HG03565 (cell line): ENCODE data around the gene RPRD1A.
"Not testable (repeated sequence)": the region's sequence is repeated elsewhere in the genome, so short reads cannot be mapped to it uniquely, and the experiment has no call there.

ENCODE experiments used
- ATAC-seq: cut with Tn5 transposase; IDR thresholded peaks from one replicate; pipeline ENCODE4 v1.9.1; 2021; ENCODE audit warnings: mild to moderate bottlenecking, moderate library complexity; ENCODE audit not compliant: unreplicated experiment

RPRD1A gene, protein sequence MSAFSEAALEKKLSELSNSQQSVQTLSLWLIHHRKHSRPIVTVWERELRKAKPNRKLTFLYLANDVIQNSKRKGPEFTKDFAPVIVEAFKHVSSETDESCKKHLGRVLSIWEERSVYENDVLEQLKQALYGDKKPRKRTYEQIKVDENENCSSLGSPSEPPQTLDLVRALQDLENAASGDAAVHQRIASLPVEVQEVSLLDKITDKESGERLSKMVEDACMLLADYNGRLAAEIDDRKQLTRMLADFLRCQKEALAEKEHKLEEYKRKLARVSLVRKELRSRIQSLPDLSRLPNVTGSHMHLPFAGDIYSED

DNA sequence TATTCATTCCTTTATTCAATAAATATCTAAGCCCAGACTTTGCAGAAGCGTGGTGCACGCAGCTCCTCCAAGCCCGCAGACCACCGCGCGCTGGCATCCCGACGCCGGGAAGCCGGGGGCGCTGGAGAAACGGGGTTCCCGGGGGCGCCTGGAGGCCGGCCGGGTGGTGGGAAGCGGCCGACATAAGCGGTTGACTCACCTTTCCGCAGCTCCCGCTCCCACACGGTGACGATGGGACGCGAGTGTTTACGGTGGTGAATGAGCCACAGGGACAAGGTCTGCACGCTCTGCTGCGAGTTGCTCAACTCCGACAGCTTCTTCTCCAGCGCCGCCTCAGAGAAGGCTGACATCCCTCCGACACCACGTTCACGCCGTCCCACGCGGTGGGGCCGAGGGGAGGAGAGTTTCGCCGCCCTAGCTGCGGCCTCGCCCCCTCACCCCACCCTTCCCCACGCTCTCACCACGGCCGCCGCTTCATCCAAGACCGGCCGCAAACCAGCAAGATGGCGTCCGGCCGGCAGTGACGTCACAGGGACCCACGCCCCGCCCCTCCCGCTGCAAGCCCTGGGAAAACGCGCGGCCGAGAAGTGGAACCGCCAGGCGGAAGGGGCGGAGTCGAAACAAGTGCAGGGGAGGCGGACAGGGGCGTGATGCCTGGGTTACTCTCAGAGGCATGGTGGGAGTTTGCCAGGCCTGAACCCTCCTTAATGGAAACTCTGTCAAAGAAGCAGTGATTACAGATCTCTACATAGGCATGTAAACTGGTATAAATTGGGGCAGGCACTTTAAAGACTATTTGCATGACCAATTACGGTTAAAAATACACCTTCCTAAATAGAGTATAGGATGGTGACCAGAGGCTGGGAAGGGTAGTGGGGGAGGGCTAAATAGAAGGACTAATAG lies at the start of gene RPRD1A:
Gene RPRD1A (minus strand): TSS at position 505 of the 903 bp plus-strand sequence. CDS start 155 bp downstream, at position 350.
- peak; percentile 77 for ATAC-seq

DNA sequence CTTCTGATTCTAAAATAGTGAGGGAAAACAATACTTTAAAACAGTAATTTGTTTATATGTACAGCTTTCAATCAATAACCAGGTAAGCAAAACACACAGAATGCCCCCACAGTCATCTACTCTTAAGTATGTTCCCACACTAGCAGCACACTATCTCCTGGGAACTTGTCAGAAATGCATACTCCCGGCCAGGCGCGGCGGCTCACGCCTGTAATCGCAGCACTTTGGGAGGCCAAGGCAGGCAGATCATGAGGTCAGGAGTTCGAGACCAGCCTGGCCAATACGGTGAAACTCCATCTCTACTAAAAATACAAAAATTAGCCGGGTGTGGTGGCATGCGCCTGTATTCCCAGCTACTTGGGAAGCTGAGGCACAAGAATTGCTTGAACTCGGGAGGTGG lies 49.4 kb upstream of the RPRD1A start:
- ATAC-seq, result not testable (repeated sequence)

DNA sequence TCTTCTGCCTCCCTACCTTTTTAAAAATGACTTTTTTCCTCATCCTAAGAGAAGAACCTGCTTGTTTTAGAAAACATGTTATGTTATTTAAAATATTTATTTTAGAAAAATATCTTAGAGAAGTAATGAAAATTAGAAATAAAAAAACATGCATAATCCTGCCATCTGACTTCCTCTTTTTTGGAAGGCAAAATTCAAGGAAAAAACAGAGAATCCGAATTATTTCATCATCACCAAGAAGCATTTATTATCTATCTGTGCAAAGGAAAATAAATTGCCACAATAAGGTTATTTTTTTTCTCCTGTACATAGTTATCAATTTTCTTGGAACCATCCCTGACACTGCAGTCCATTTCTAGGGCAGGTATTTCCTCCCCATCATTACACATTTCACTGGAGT lies 47.4 kb upstream of the RPRD1A start:
- no peak for ATAC-seq

DNA sequence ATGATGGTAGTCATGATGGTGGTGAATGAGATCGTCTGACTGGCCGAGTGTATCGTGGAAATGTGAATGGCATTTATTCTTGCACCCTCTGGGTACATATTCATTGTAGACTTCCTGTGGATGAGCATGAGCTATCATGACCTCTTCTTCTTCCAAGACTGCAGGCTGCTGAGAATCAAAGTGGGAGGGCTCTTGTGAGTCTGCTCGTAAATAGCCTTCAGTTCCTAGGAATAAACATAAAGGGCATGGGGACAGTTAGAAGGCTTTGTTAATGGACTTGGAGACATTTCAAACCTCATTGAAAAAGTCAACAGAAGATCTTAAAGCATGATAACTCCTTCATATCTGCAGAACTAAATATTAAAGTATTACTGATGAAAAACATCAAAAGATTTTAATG lies 46.9 kb upstream of the RPRD1A start:
- ATAC-seq, result no peak

DNA sequence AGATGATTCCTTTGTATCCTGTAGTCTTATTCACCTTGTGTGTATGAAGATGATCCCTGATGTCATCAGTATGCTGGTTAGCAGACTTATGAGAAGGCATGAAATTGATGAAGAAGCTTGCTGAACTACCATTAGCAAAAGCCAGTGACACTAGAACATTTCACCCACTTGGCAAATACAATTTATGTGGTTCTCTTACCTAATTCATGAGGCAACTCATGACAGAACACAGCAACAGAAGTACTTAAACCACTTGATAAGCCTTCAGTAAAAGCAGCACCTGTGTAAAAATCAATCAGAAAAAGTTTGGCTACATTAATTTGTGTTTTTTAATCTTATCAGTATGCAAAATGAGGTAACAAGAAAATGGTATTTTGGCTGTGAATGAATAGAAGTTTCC lies 44.9 kb upstream of the RPRD1A start:
- ATAC-seq, result no peak

DNA sequence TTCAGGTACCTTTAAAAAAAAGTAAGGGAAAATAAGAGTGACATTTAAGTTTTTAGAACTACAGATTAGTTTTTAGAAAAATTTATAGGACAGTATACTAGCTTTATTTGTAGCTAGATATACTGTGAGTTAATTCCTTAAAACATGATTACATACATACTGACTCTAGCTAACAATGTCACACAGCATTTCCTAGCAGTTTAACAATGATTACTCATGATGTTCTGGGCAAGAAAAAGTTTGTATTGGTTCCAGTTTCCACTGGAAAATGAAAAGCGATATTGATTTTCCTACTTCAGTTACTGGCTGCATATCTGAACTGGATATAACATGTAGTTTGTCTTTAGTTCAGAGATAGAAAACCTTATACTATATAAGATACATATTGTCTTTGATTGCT lies 42.4 kb upstream of the RPRD1A start:
- ATAC-seq, result no peak

DNA sequence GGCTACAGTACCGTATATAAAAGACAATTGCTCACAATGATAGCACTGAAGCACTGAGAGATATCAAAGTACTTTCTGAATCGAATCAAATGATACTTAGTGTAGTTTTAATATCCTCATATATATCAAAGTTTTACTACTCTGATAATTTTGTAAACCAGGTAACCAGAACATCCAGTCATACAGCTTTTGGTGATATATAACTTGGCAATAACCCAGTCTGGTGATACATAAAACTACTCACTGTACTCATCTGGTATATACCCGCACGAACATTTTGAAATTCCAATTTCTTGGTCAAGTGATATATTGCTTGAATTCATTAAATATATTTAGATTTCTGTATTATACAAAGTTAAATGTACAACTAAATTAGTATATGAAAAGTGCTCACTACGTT lies 41.2 kb upstream of the RPRD1A start:
- no peak for ATAC-seq

DNA sequence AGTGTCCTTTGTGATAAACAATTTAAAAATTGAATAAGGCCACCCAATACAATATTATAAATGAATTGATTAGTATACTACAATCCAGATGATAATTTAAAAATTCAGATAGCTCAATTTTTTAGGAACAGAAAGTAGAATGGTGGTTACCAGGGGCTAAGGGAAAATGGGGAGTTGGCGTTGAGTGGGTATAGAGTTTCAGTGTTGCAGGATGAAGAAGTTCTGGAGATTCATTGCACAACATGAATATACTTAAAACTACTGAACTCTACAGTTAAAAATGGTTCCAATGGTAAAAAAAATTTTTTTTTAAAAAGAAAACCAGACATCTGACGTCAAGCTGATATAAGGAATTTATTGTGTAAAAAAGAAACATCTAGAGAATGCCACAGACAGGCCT lies 40.8 kb upstream of the RPRD1A start:
- ATAC-seq, result no peak

DNA sequence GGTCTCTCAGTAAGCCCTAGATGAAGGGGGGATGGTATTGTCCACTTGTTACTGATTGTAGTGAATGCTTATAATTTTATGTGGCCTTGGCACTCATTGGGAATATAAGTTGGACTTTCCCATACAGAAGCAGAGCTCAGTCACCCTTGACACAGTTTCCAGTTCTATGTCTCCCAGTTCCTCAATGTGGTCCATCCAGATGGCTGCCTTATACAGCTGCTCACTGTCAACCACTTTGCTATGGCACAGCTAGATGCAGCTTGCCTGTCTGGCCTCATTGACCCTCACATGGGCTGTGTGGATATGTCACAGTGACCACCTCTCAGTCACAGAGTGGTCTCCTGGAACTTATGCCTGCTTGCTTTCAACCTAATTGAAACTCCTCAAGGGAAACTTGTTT lies 40.1 kb upstream of the RPRD1A start:
- no peak for ATAC-seq

DNA sequence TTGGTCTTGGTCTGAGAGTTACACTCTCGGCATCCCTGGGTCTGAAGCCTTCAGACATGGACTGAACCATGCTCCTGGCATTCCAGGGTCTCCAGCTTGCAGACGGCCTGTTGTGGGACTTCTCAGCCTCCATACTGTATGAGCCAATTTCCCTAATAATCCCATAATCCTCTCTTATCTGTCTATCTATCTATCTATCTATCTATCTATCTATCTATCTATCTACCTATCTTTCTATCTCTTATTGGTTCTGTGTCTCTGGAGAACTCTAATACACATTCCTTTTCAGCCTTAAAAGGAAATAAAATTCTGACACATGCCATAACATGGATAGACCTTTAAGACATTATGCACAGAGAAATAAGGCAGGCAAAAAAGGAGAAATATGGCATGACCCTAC lies 37.4 kb upstream of the RPRD1A start:
- no peak for ATAC-seq

DNA sequence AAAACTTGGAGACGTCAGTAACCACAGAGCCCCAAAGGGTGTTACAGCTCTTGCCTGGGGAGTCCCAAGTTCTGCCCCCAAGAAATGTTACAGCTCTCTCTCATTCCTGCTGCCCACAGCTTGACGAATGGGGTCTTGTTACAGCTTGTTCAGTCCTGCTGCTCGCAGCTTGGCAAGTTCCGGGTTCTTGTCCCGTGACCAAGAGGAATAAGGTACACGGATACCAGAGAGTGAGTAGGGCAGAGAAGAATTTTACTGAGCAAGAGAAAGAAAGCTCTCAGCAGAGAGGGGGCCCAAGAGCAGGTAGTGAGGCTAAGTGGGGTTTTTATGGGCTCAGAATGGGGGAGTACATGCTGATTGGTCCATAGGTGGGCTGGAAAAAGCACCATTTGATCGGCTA lies 34.6 kb upstream of the RPRD1A start:
- no peak for ATAC-seq

DNA sequence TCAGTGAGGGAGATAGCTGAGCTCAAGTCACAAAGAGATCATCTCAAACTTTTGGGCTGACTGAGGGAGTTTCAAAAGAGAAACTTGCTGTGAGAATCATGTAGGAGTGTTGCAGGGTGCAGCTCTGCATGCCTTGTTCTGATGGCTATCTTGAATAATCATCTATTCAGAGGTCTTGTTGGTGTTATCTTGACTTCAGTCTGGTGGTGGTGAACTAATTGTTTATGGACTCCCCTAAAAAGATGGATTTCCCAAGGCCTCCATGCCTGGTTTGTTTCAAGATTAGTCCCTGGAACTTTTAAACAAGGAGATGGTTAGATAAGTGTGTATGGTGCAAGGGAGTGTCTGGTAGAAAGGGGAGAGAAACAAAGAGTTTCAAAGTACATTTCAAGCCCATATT lies 32.0 kb upstream of the RPRD1A start:
- ATAC-seq, result no peak

DNA sequence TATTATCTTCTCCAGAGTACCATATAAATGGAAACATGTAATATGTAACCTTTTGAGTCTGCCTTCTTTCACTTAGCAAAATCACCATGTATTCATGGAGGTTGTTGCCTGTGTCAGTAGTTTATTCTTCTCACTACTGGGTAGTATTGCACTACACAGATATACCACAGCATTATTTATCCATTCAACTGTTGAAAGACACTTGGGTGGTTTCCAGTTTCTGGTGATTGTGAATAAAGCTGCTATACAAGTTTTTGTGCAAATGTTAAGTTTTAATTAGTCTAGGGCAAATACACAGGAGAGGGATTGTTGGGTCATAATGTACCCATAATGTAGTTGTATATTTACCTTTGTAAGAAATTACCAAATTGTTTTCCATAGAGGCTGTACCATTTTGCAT lies 29.6 kb upstream of the RPRD1A start:
- no peak for ATAC-seq

DNA sequence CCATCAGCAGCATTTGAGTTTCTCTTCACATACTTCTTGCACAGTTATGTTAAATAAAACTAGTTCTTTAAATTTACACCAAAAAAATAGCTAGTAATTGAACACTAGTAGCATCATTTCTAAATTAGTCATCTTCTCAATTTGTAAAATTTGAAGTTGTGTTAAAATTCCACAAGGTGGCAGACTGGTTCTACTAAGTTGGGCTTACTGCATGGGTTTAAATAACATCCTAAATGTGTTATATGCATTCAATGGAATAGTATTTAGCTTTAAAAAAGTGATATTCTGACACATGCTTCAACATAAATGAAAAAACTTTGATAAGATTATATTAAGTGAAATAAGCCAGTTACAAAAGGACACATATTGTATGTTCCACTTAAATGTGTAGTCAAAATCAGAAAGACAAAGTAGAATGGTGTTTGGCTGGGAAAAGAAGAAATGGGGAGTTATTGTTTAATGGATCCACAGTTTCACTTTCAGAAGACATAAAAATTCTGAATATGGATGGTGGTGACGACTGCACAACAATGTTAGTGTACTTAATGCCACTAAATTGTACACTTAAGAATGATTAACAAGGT lies 28.7 kb upstream of the RPRD1A start:
- ATAC-seq, result no peak

DNA sequence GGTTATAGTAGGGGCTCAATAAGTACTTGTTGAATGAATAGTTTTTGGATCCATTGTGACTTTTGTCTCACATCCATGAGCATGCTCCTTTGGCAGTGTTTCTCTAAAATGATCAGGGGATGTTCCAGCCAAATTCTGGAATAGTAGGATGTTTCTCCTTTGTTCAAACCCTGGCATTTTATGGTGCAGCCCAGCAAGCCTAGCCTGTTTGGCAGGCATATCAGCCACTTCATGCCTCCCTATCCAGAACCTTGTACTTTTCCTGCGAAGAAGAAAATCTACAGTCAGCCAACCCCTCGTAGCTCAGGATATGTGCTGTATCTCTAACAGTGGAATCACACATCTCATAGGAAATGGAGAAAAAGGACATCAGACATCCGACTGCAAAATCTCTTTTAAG lies 27.1 kb upstream of the RPRD1A start:
- ATAC-seq, result no peak

DNA sequence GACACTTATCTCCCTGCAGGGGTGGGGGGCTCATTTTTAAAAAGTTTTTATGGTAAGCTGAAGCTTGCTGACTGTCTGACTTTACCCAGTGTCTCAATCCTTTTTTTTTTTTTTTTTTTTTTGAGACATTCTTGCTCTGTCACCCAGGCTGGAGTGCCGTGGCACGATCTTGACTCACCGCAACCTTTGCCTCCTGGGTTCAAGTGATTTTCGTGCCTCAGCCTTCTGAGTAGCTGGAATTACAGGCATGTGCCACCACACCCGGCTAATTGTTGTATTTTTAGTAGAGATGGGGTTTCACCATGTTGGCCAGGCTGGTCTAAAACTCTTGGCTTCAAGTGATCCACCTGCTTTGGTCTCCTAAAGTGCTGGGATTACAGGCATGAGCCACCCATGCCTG lies 24.8 kb upstream of the RPRD1A start:
- not testable (repeated sequence) for ATAC-seq

DNA sequence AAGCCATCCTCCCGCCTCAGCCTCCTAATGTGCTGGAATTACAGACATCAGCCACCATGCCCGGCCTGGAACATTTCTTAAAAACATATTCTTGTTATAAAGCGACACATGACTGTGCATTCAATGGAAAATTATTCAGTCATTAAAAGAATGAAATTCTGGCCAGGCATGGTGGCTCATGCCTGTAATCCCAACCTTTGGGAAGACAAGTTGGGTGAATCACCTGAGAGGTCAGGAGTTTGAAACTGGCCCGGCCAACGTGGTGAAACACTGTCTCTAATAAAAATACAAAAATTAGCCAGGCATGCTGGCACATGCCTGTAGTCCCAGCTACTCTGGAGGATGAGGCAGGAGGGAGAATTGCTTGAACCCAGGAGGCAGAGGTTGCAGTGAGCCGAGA lies 21.6 kb upstream of the RPRD1A start:
- no peak for ATAC-seq

DNA sequence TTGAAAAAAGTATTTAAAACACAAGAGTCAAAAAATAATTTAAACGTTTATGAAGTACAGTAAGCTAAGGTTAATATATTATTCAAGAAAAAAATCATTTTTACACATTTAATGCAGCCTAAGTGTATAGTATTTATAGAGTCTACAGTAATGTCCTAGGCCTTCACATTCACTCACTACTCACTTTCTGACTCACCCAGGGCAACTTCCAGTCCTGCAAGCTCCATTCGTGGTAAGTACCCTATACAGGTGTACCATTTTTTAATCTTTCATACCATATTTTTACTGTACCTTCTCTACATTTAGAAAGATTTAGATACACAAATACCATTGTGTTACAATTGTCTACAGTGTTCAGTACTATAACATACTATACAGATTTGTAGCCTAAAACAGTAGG lies 20.9 kb upstream of the RPRD1A start:
- ATAC-seq, result no peak

DNA sequence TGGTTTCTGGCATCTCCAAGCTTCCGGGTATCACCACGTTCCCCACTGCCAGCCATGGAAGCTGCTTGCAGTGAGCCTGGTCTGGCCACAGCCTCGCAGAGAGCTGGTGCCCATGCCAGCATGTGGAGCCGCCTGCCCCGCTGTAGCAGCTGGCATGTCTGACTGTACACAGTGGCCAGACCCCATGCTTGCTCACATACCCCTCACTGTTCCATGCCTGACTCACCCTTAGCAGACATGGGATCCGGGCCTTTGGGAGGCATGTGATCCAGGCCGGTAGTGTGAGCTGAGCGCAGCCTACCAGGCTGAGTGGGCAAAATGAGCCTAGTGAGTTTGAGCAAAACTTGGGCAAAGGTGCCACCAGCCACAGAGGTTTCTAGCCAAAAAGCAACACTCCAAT lies 18.8 kb upstream of the RPRD1A start:
- ATAC-seq, result no peak

DNA sequence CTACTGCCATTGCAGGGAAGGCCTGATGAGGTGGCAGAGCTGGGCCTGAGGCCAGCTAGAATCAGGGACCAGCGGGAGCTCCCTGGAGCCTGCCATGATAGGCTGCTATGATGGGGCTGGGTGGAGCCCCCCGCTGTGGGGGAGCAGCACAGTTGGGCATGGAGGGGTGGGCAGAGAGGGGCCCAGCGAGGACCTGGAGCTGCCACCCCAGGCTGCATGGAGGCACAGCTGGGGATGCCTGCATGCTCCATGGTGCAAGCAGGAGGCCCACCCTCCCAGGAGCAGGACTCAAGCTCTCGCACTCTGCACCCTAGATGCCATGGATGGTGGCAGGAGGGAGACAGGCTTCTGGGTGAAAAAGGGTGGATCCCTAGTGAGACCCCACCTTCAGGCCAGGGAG lies 17.8 kb upstream of the RPRD1A start:
- ATAC-seq, result no peak

DNA sequence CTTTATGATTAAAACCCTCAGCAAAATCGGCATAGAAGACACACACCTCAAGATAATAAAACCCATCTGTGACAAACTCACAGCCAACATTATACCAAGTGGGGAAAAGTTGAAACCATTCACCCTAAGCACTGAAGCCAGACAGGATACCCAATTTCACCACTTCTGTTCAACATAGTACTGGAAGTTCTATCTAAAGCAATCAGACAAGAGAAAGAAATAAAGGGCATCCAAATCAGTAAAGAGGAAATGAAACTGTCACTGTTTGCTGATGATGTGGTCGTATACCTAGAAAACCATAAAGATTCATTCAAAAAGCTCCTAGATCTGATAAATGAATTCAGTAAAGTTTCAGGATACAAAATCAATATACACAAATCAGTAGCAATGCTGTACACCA lies 16.4 kb upstream of the RPRD1A start:
- no peak for ATAC-seq

DNA sequence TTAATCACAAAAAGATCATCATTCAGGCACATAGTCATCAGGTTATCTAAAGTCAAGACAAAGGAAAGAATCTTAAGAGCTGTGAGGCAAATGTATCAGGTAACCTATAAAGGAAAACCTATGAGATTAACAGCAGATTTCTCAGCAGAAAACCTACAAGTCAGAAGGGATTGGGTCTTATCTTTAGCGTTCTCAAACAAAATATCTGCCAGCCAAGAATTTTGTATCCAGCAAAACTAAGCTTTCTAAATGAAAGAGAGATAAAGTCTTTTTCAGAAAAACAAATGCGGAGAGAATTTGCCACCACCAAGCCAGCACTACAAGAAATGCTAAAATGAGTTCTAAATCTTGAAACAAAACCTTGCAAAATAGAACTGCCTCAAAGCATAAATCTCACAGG lies 13.8 kb upstream of the RPRD1A start:
- ATAC-seq, result not testable (repeated sequence)
